ENCODE measurements around the gene NHSL1.

NHSL1 gene

GRCh38 chr6:138404666-138405337 lies 94.5 kb downstream of the NHSL1 start:
- peak overlapping the region; percentile 89 for H3K27ac ChIP-seq
- no peak for TF ChIP-seq CTCF (IDR thresholded peaks at IDR 0.05)
- TF ChIP-seq ZFX (IDR thresholded peaks at IDR 0.05; ENCODE audit: borderline replicate concordance), result no peak

- no peak for TF ChIP-seq ZFX (IDR thresholded peaks at IDR 0.05; ENCODE audit: borderline replicate concordance)
- TF ChIP-seq CTCF (IDR thresholded peaks at IDR 0.05), result peak; percentile 89
- H3K27ac ChIP-seq, result peak within 1 kb of the TSS; percentile 89
Measured at GRCh38 chr6:138403801-138404665, 95.3 kb downstream of the NHSL1 start, which contains the start of gene HEBP2. HEBP2 (plus strand) TSS chr6:138404223; CDS start chr6:138404496, 273 bp downstream.

- TF ChIP-seq CTCF (IDR thresholded peaks at IDR 0.05), result no peak
- no peak for TF ChIP-seq ZFX (IDR thresholded peaks at IDR 0.05; ENCODE audit: borderline replicate concordance)
- peak overlapping the region; percentile 89 for H3K27ac ChIP-seq
Measured at GRCh38 chr6:138403324-138403800, 95.9 kb downstream of the NHSL1 start.

GRCh38 chr6:138402838-138403187 lies 96.5 kb downstream of the NHSL1 start:
- TF ChIP-seq ZFX (IDR thresholded peaks at IDR 0.05; ENCODE audit: borderline replicate concordance) (no peak), CTCF (IDR thresholded peaks at IDR 0.05) (no peak)
- H3K27ac ChIP-seq, result peak overlapping the region; percentile 89

- TF ChIP-seq ZFX (IDR thresholded peaks at IDR 0.05; ENCODE audit: borderline replicate concordance), result no peak
- no peak for TF ChIP-seq CTCF (IDR thresholded peaks at IDR 0.05)
- H3K27ac ChIP-seq, result peak overlapping the region; percentile 89
Measured at GRCh38 chr6:138401960-138402837, 97.1 kb downstream of the NHSL1 start.

GRCh38 chr6:138400326-138400725 lies 99.0 kb downstream of the NHSL1 start:
- H3K27ac ChIP-seq, result peak overlapping the region; percentile 89
- TF ChIP-seq ZFX (IDR thresholded peaks at IDR 0.05; ENCODE audit: borderline replicate concordance) (no peak), CTCF (IDR thresholded peaks at IDR 0.05) (no peak)

Data from 22Rv1 (cell line).